ENCODE data around the gene AMN.
A peak's percentile ranks its signal among the peaks of the same experiment; 100 is the strongest.

The AMN gene

GRCh38 chr14:102907303-102907844 is 15.1 kb upstream of the AMN start:
- FAIRE-seq (no peak), DNase-seq (ENCODE audit: insufficient read length) (no peak)
- TF ChIP-seq POLR2AphosphoS5 (IDR thresholded peaks at IDR 0.05; ENCODE audit: low read depth, low read length) = no peak; the same call in 1 of the 2 replicates
- no peak for TF ChIP-seq POLR2A (IDR thresholded peaks at IDR 0.05; ENCODE audit: low read depth, low read length)
- TF ChIP-seq TAF1 (IDR thresholded peaks at IDR 0.05; ENCODE audit: borderline replicate concordance, low read depth, low read length) = no peak

DNA sequence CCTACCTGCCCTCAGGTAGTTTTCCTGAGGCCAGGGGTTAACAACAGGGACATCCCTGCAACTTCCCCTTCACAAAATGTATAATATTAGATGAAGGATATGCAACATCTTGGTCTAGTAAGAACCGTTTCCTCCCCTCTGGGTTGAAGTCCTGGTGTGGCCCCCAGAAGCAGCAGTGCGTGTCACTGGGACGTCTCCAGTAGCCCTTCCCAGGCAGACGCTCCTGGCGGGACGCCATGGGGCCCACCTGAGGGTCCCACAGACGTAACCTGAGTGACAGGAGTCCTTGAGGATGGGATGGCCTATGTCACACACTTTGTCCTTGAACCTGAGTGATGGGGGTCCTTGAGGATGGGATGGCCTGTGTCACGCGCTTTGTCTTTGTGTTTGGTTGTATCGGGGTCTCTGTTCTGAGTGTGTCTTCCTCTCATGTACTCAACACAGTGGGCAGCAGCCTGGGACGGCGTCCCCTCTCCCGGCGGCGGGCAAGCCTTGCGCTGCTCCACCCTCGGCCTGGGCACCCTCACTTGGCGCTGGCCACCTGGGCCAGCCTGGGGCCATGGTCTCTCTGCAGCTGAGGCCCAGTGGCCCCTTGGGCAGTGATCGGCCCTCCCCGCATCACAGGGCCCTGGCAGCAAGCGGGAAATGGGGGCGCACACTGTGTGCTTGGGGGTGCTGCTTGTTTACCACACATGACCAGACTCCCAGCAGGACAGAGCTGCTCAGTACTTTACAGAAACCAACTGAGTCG is 14.3 kb upstream of the AMN start:
- DNase-seq (ENCODE audit: insufficient read length) = no peak
- FAIRE-seq = no peak
- TF ChIP-seq TAF1 (IDR thresholded peaks at IDR 0.05; ENCODE audit: borderline replicate concordance, low read depth, low read length) = no peak
- TF ChIP-seq POLR2AphosphoS5 (IDR thresholded peaks at IDR 0.05; ENCODE audit: low read depth, low read length) = no peak
- TF ChIP-seq POLR2A (IDR thresholded peaks at IDR 0.05; ENCODE audit: low read depth, low read length) = peak; percentile 26; the same call in 1 of the 2 replicates

GRCh38 chr14:102908766-102909455 is 13.6 kb upstream of the AMN start:
- no peak for FAIRE-seq
- no peak for DNase-seq (ENCODE audit: insufficient read length)
- TF ChIP-seq TAF1 (IDR thresholded peaks at IDR 0.05; ENCODE audit: borderline replicate concordance, low read depth, low read length) = no peak
- TF ChIP-seq POLR2AphosphoS5 (IDR thresholded peaks at IDR 0.05; ENCODE audit: low read depth, low read length) = 0 out of 2 replicates have a peak, but pooled peaks have one; percentile 23
- TF ChIP-seq POLR2A (IDR thresholded peaks at IDR 0.05; ENCODE audit: low read depth, low read length) = peak; percentile 12; the same call in 1 of the 2 replicates

DNA sequence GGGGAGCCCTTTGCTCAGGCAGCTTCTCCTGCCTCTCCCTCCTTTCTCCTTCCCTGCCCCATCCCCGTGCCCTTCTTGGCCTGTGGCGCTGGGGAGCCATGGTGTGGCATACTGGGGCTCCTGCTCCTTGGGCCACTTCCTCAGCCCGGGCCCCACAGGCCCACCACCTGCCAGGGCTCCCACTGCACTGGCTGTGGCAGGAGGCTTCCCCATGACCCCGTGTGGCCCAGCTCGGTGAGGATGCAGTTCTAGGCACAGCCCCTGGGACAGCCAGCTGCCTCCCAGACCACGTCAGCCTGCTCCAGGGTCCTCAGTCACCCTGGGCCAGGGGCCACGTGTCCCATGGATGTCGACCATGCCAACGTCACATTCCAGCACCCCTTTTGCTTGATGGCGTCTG is 13.0 kb upstream of the AMN start:
- FAIRE-seq = no peak
- no peak for DNase-seq (ENCODE audit: insufficient read length)
- TF ChIP-seq POLR2A (IDR thresholded peaks at IDR 0.05; ENCODE audit: low read depth, low read length) = no peak
- no peak for TF ChIP-seq TAF1 (IDR thresholded peaks at IDR 0.05; ENCODE audit: borderline replicate concordance, low read depth, low read length)

DNA sequence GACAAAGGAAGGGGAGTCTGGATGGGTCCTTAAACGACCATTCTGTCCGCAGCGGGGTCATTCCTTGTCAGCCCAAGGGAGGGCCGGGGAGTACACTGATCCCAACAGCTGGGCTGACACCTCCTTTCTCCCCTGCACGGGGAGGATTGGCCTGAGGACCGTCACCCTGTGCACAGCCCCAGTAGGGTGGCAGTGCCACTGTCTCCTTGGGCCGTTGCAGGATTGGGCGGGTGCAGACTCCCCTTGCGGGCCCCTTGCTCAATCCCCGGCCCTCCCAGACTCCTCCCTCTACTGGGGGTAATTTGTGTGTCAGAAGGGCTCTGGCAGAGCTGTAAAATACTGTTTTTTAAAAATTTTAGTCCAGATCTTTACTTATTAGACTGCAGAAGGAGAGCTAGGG is 12.6 kb upstream of the AMN start:
- no peak for TF ChIP-seq POLR2A (IDR thresholded peaks at IDR 0.05; ENCODE audit: low read depth, low read length)
- no peak for TF ChIP-seq POLR2AphosphoS5 (IDR thresholded peaks at IDR 0.05; ENCODE audit: low read depth, low read length)
- no peak for TF ChIP-seq TAF1 (IDR thresholded peaks at IDR 0.05; ENCODE audit: borderline replicate concordance, low read depth, low read length)
- FAIRE-seq = no peak
- DNase-seq (ENCODE audit: insufficient read length) = no peak

GRCh38 chr14:102910442-102910841 is 12.0 kb upstream of the AMN start:
- TF ChIP-seq POLR2A (IDR thresholded peaks at IDR 0.05; ENCODE audit: low read depth, low read length) = no peak; the same call in 1 of the 2 replicates
- TF ChIP-seq POLR2AphosphoS5 (IDR thresholded peaks at IDR 0.05; ENCODE audit: low read depth, low read length) = no peak; the same call in 1 of the 2 replicates
- TF ChIP-seq TAF1 (IDR thresholded peaks at IDR 0.05; ENCODE audit: borderline replicate concordance, low read depth, low read length) = no peak
- FAIRE-seq (no peak), DNase-seq (ENCODE audit: insufficient read length) (no peak)

GRCh38 chr14:102911541-102911951 is 10.9 kb upstream of the AMN start:
- TF ChIP-seq POLR2AphosphoS5 (IDR thresholded peaks at IDR 0.05; ENCODE audit: low read depth, low read length) (no peak), TAF1 (IDR thresholded peaks at IDR 0.05; ENCODE audit: borderline replicate concordance, low read depth, low read length) (no peak), POLR2A (IDR thresholded peaks at IDR 0.05; ENCODE audit: low read depth, low read length) (no peak)
- FAIRE-seq (no peak), DNase-seq (ENCODE audit: insufficient read length) (no peak)

- DNase-seq (ENCODE audit: insufficient read length) (no peak), FAIRE-seq (no peak)
- TF ChIP-seq POLR2AphosphoS5 (IDR thresholded peaks at IDR 0.05; ENCODE audit: low read depth, low read length) (0 out of 2 replicates have a peak, but pooled peaks have one; percentile 36), POLR2A (IDR thresholded peaks at IDR 0.05; ENCODE audit: low read depth, low read length) (peak; percentile 56; the same call in 1 of the 2 replicates), TAF1 (IDR thresholded peaks at IDR 0.05; ENCODE audit: borderline replicate concordance, low read depth, low read length) (no peak)
Observed at GRCh38 chr14:102911991-102912761, 10.3 kb upstream of the AMN start.

- TF ChIP-seq POLR2A (IDR thresholded peaks at IDR 0.05; ENCODE audit: low read depth, low read length) (peak; percentile 43), POLR2AphosphoS5 (IDR thresholded peaks at IDR 0.05; ENCODE audit: low read depth, low read length) (peak; percentile 91), TAF1 (IDR thresholded peaks at IDR 0.05; ENCODE audit: borderline replicate concordance, low read depth, low read length) (no peak)
- FAIRE-seq (no peak), DNase-seq (ENCODE audit: insufficient read length) (no peak)
Observed at GRCh38 chr14:102913341-102914211, 8.9 kb upstream of the AMN start.

Measured in GM12892 (cell line).